ENCODE measurements around the gene ROR2.

ROR2 gene

GRCh38 chr9:91661451-91661850, 288.6 kb downstream of the ROR2 start:
- H3K4me1 ChIP-seq (ENCODE audit: control insufficient read depth, insufficient read depth, low read length): no peaks in the 10 kb centered on the region
- no peak overlapping the region for H3K4me3 ChIP-seq (ENCODE audit: low read length)
- peaks cover 19% of the 10 kb centered on the region for H3K27me3 ChIP-seq (ENCODE audit: control insufficient read depth, insufficient read depth, low read length)
- no peaks in the 10 kb centered on the region for H3K9me3 ChIP-seq (replicated peaks; ENCODE audit: low read length)
- H3K36me3 ChIP-seq (ENCODE audit: insufficient read depth, low read length): no peaks in the 10 kb centered on the region
- no peak overlapping the region for H3K4me2 ChIP-seq (ENCODE audit: low read length)
- no peak overlapping the region for H3K9ac ChIP-seq (ENCODE audit: low read depth, low read length)

GRCh38 chr9:91660521-91660920, 289.5 kb downstream of the ROR2 start:
- Histone ChIP-seq H3K4me3 (ENCODE audit: low read length) (no peak overlapping the region), H3K9ac (ENCODE audit: low read depth, low read length) (no peak overlapping the region), H3K4me2 (ENCODE audit: low read length) (no peak overlapping the region), H3K27me3 (ENCODE audit: control insufficient read depth, insufficient read depth, low read length) (peaks cover 24% of the 10 kb centered on the region), H3K36me3 (ENCODE audit: insufficient read depth, low read length) (no peaks in the 10 kb centered on the region), H3K9me3 (replicated peaks; ENCODE audit: low read length) (no peaks in the 10 kb centered on the region), H3K4me1 (ENCODE audit: control insufficient read depth, insufficient read depth, low read length) (no peaks in the 10 kb centered on the region)

- Histone ChIP-seq H3K9me3 (replicated peaks; ENCODE audit: low read length) (no peaks in the 10 kb centered on the region), H3K4me3 (ENCODE audit: low read length) (no peak overlapping the region), H3K36me3 (ENCODE audit: insufficient read depth, low read length) (no peaks in the 10 kb centered on the region), H3K4me1 (ENCODE audit: control insufficient read depth, insufficient read depth, low read length) (no peaks in the 10 kb centered on the region), H3K9ac (ENCODE audit: low read depth, low read length) (no peak overlapping the region), H3K27me3 (ENCODE audit: control insufficient read depth, insufficient read depth, low read length) (peaks cover 23% of the 10 kb centered on the region), H3K4me2 (ENCODE audit: low read length) (no peak overlapping the region)
Observed at GRCh38 chr9:91659529-91660495, 290.2 kb downstream of the ROR2 start.

GRCh38 chr9:91658513-91659105, 291.4 kb downstream of the ROR2 start:
- no peak overlapping the region for H3K9ac ChIP-seq (ENCODE audit: low read depth, low read length)
- H3K4me2 ChIP-seq (ENCODE audit: low read length): no peak overlapping the region
- no peak overlapping the region for H3K4me3 ChIP-seq (ENCODE audit: low read length)
- H3K27me3 ChIP-seq (ENCODE audit: control insufficient read depth, insufficient read depth, low read length): peaks cover 15% of the 10 kb centered on the region
- no peaks in the 10 kb centered on the region for H3K4me1 ChIP-seq (ENCODE audit: control insufficient read depth, insufficient read depth, low read length)
- H3K9me3 ChIP-seq (replicated peaks; ENCODE audit: low read length): no peaks in the 10 kb centered on the region
- no peaks in the 10 kb centered on the region for H3K36me3 ChIP-seq (ENCODE audit: insufficient read depth, low read length)

GRCh38 chr9:91657501-91657900, 292.5 kb downstream of the ROR2 start:
- H3K9me3 ChIP-seq (replicated peaks; ENCODE audit: low read length): no peaks in the 10 kb centered on the region
- H3K4me3 ChIP-seq (ENCODE audit: low read length): no peak overlapping the region
- H3K9ac ChIP-seq (ENCODE audit: low read depth, low read length): no peak overlapping the region
- no peak overlapping the region for H3K4me2 ChIP-seq (ENCODE audit: low read length)
- no peaks in the 10 kb centered on the region for H3K4me1 ChIP-seq (ENCODE audit: control insufficient read depth, insufficient read depth, low read length)
- H3K27me3 ChIP-seq (ENCODE audit: control insufficient read depth, insufficient read depth, low read length): peaks cover 15% of the 10 kb centered on the region
- no peaks in the 10 kb centered on the region for H3K36me3 ChIP-seq (ENCODE audit: insufficient read depth, low read length)

- Histone ChIP-seq H3K9ac (ENCODE audit: low read depth, low read length) (no peak overlapping the region), H3K4me1 (ENCODE audit: control insufficient read depth, insufficient read depth, low read length) (no peaks in the 10 kb centered on the region), H3K4me3 (ENCODE audit: low read length) (no peak overlapping the region), H3K27me3 (ENCODE audit: control insufficient read depth, insufficient read depth, low read length) (peaks cover 15% of the 10 kb centered on the region), H3K9me3 (replicated peaks; ENCODE audit: low read length) (no peaks in the 10 kb centered on the region), H3K36me3 (ENCODE audit: insufficient read depth, low read length) (no peaks in the 10 kb centered on the region), H3K4me2 (ENCODE audit: low read length) (no peak overlapping the region)
Observed at GRCh38 chr9:91655658-91656057, 294.4 kb downstream of the ROR2 start.

- Histone ChIP-seq H3K4me2 (ENCODE audit: low read length) (no peak overlapping the region), H3K4me1 (ENCODE audit: control insufficient read depth, insufficient read depth, low read length) (no peaks in the 10 kb centered on the region), H3K9ac (ENCODE audit: low read depth, low read length) (no peak overlapping the region), H3K9me3 (replicated peaks; ENCODE audit: low read length) (no peaks in the 10 kb centered on the region), H3K27me3 (ENCODE audit: control insufficient read depth, insufficient read depth, low read length) (peaks cover 15% of the 10 kb centered on the region), H3K4me3 (ENCODE audit: low read length) (no peak overlapping the region), H3K36me3 (ENCODE audit: insufficient read depth, low read length) (no peaks in the 10 kb centered on the region)
Observed at GRCh38 chr9:91655215-91655614, 294.8 kb downstream of the ROR2 start.

- H3K4me2 ChIP-seq (ENCODE audit: low read length): no peak overlapping the region
- H3K9ac ChIP-seq (ENCODE audit: low read depth, low read length): no peak overlapping the region
Observed at GRCh38 chr9:91654527-91654926, 295.5 kb downstream of the ROR2 start.

GRCh38 chr9:91647371-91647770, 302.7 kb downstream of the ROR2 start:
- H3K4me2 ChIP-seq (ENCODE audit: low read length): no peak overlapping the region
- no peak overlapping the region for H3K9ac ChIP-seq (ENCODE audit: low read depth, low read length)
- no peak overlapping the region for H3K4me3 ChIP-seq (ENCODE audit: low read length)
- H3K9me3 ChIP-seq (replicated peaks; ENCODE audit: low read length): no peaks in the 10 kb centered on the region
- H3K27me3 ChIP-seq (ENCODE audit: control insufficient read depth, insufficient read depth, low read length): peaks cover 4% of the 10 kb centered on the region
- H3K36me3 ChIP-seq (ENCODE audit: insufficient read depth, low read length): no peaks in the 10 kb centered on the region
- H3K4me1 ChIP-seq (ENCODE audit: control insufficient read depth, insufficient read depth, low read length): no peaks in the 10 kb centered on the region

More at GRCh38 chr9:91654527-91654926, 295.5 kb downstream of the ROR2 start:
- H3K4me1 ChIP-seq (ENCODE audit: control insufficient read depth, insufficient read depth, low read length): no peaks in the 10 kb centered on the region
- no peak overlapping the region for H3K4me3 ChIP-seq (ENCODE audit: low read length)
- H3K27me3 ChIP-seq (ENCODE audit: control insufficient read depth, insufficient read depth, low read length): peaks cover 15% of the 10 kb centered on the region
- no peaks in the 10 kb centered on the region for H3K9me3 ChIP-seq (replicated peaks; ENCODE audit: low read length)
- no peaks in the 10 kb centered on the region for H3K36me3 ChIP-seq (ENCODE audit: insufficient read depth, low read length)

- H3K27me3 ChIP-seq (ENCODE audit: control insufficient read depth, insufficient read depth, low read length): peaks cover 4% of the 10 kb centered on the region
- no peak overlapping the region for H3K4me3 ChIP-seq (ENCODE audit: low read length)
- no peaks in the 10 kb centered on the region for H3K4me1 ChIP-seq (ENCODE audit: control insufficient read depth, insufficient read depth, low read length)
- H3K36me3 ChIP-seq (ENCODE audit: insufficient read depth, low read length): no peaks in the 10 kb centered on the region
- no peak overlapping the region for H3K4me2 ChIP-seq (ENCODE audit: low read length)
- H3K9me3 ChIP-seq (replicated peaks; ENCODE audit: low read length): no peaks in the 10 kb centered on the region
- no peak overlapping the region for H3K9ac ChIP-seq (ENCODE audit: low read depth, low read length)
Observed at GRCh38 chr9:91646702-91647101, 303.3 kb downstream of the ROR2 start.

- H3K36me3 ChIP-seq (ENCODE audit: insufficient read depth, low read length): no peaks in the 10 kb centered on the region
- H3K4me1 ChIP-seq (ENCODE audit: control insufficient read depth, insufficient read depth, low read length): no peaks in the 10 kb centered on the region
- H3K4me2 ChIP-seq (ENCODE audit: low read length): no peak overlapping the region
- no peak overlapping the region for H3K4me3 ChIP-seq (ENCODE audit: low read length)
- no peak overlapping the region for H3K9ac ChIP-seq (ENCODE audit: low read depth, low read length)
- no peaks in the 10 kb centered on the region for H3K9me3 ChIP-seq (replicated peaks; ENCODE audit: low read length)
- peaks cover 4% of the 10 kb centered on the region for H3K27me3 ChIP-seq (ENCODE audit: control insufficient read depth, insufficient read depth, low read length)
Observed at GRCh38 chr9:91644433-91644832, 305.6 kb downstream of the ROR2 start.
